Measurements from ENCODE around the gene ABHD4. TPM values are rescaled to one million over a fixed set of nuclear protein-coding genes. Genes with fewer than 3 reads are reported as not detected.

ABHD4 gene
- total and polyA plus RNA-seq, 2 of the 4 experiments (the other 2 are of a cell fraction), result 5.0 to 22.0 TPM

DNA sequence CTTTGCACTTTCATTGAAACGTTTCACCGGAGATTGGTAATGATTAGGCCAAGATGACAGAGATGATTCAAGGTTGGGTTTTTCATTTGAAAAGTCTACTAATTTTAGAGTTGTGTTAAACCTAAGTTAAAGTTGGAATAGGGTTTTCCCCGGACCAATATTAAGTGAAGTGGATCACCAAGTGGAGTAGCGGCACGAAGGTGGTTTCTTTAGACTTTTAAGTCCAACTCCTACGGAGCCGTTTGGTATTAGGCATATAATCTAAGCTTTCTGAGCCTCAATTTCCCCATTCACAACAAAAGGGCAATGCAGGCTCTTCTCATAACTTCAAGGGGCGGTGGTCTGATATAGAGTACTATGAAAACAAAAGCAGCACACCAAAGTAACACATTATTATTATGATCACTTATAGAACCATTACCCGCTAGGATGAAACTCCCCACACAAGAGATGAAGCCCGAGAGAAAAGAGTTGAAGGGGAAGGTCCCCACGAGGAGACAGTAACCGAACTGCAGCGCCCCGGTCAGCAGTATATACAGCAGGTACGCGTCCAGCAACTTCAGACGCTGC lies 9.5 kb upstream of the ABHD4 start:
- POLR2A ChIA-PET (ENCODE audit: unreplicated experiment), result interaction anchor here (0.9 to 1.1 kb wide), 2 partner anchors 10 to 394 kb away, joined by 5 to 6 read pairs; partner anchors contain the start of gene AJUBA

More for the DNA sequence above, 9.5 kb upstream of the ABHD4 start:
- no peaks in the 10 kb centered on the region for H3K9me3 ChIP-seq (ENCODE audit: control insufficient read depth, insufficient read depth, low read length)
- BruUV-seq (replicated peaks), result TSS peak; percentile 79
- peak overlapping the region; percentile 96 for H2AFZ ChIP-seq (replicated peaks; ENCODE audit: low read length, poor library complexity)
- H2BK120ac ChIP-seq (ENCODE audit: low read depth, low read length), result peak overlapping the region; percentile 17; the same call in 1 of the 2 replicates
- CTCF ChIA-PET, result interaction anchor here (1.5 to 2.6 kb wide), 4 partner anchors 8 to 64 kb away, joined by 4 to 14 read pairs (median 8); partner anchors contain the start of gene ABHD4
- peak overlapping the region; percentile 97; the same call in 1 of the 2 replicates for H3K23ac ChIP-seq (ENCODE audit: low read depth, low read length)
- in situ Hi-C loops (cut with MboI; ENCODE audit: low sequenced_read_pairs) (loop anchor here (10.0 kb wide), 1 partner anchor 256 kb away; no protein-coding TSS in a partner anchor), intact Hi-C loops (cut with micrococcal nuclease) (no loop called here), dilution Hi-C loops (cut with HindIII; ENCODE audit: low sequenced_read_pairs, unreplicated experiment) (no loop called here)
- H3K4ac ChIP-seq (ENCODE audit: low read depth, low read length), result peak overlapping the region; percentile 90
- 0 out of 3 replicates have a peak overlapping the region, but pooled peaks have one; percentile 11 for H2BK15ac ChIP-seq (ENCODE audit: low read depth, low read length)
- H3K79me1 ChIP-seq (ENCODE audit: low read depth in 1 of 2, low read length in 2 of 2), result peaks cover 8 to 34% of the 10 kb centered on the region in 2 experiments
- peak overlapping the region; percentile 75 to 95 for H4K8ac ChIP-seq (ENCODE audit: low read depth in 2 of 2, low read length in 2 of 2)
- peak overlapping the region; percentile 97 for H2AK9ac ChIP-seq (replicated peaks; ENCODE audit: low read depth, low read length, poor library complexity)
- peak overlapping the region; percentile 80 for H3K4me2 ChIP-seq (ENCODE audit: low read depth, low read length)
- peaks cover 3% of the 10 kb centered on the region for H3K4me1 ChIP-seq (ENCODE audit: control insufficient read depth, insufficient read depth, low read length)
- peak overlapping the region; percentile 75 for H4K5ac ChIP-seq (ENCODE audit: low read depth, low read length)
- peak overlapping the region; percentile 88 for H3K56ac ChIP-seq (ENCODE audit: extremely low read depth, insufficient read depth, low read length)
- H2BK20ac ChIP-seq (ENCODE audit: low read depth, low read length), result no peak overlapping the region
- H3K9me1 ChIP-seq (ENCODE audit: insufficient read depth, low read length), result peaks cover 3% of the 10 kb centered on the region
- peak overlapping the region; percentile 48 for H2BK5ac ChIP-seq (ENCODE audit: low read depth, low read length, poor library complexity, severe bottlenecking)
- peak overlapping the region; percentile 89 for H2AK5ac ChIP-seq (ENCODE audit: low read depth, low read length)
- peaks cover 10% of the 10 kb centered on the region for H4K20me1 ChIP-seq (ENCODE audit: insufficient read depth, low read length)
- H3K4me3 ChIP-seq (ENCODE audit: insufficient read depth, low read depth, low read length), result peak overlapping the region; percentile 63
- ATAC-seq (ENCODE audit: low read depth) (no peak), DNase-seq (no peak)
- peak overlapping the region; percentile 33 for H3K18ac ChIP-seq (ENCODE audit: low read depth, low read length)
- H3K27ac ChIP-seq (ENCODE audit: insufficient read depth, low read length), result peak overlapping the region; percentile 75
- peak overlapping the region; percentile 89 for H3K9ac ChIP-seq (ENCODE audit: low read depth, low read length)
- peak overlapping the region; percentile 99 for H3K14ac ChIP-seq (replicated peaks; ENCODE audit: low read depth, low read length)
- TF ChIP-seq FOS (IDR thresholded peaks at IDR 0.05; ENCODE audit: low read depth, low read length) (no peak), RAD21 (IDR thresholded peaks at IDR 0.05; ENCODE audit: low read length) (0 out of 2 replicates have a peak, but pooled peaks have one; percentile 1), MXI1 (IDR thresholded peaks at IDR 0.05; ENCODE audit: borderline replicate concordance, low read depth, low read length) (0 out of 2 replicates have a peak, but pooled peaks have one; percentile 56), CTCF (conservative IDR thresholded peaks at IDR 0.05; ENCODE audit: low read depth, low read length) (no peak), RFX5 (IDR thresholded peaks at IDR 0.05; ENCODE audit: low read depth, low read length) (no peak), CHD1 (IDR thresholded peaks at IDR 0.05; ENCODE audit: low read depth, low read length) (peak; percentile 80; the same call in 1 of the 2 replicates), MAZ (IDR thresholded peaks at IDR 0.05; ENCODE audit: borderline replicate concordance, low read depth, low read length) (no peak), POLR2A (IDR thresholded peaks at IDR 0.05; ENCODE audit: low read depth, low read length) (no peak), MAFK (IDR thresholded peaks at IDR 0.05; ENCODE audit: low read depth, low read length) (no peak)
- TF ChIP-seq, protein P1, sequence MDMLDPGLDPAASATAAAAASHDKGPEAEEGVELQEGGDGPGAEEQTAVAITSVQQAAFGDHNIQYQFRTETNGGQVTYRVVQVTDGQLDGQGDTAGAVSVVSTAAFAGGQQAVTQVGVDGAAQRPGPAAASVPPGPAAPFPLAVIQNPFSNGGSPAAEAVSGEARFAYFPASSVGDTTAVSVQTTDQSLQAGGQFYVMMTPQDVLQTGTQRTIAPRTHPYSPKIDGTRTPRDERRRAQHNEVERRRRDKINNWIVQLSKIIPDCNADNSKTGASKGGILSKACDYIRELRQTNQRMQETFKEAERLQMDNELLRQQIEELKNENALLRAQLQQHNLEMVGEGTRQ (IDR thresholded peaks at IDR 0.05; ENCODE audit: low read depth, low read length), result no peak
- peaks cover 4% of the 10 kb centered on the region for H3K36me3 ChIP-seq (ENCODE audit: control insufficient read depth, insufficient read depth, low read length)
- no peaks in the 10 kb centered on the region; the same call in 1 of the 2 replicates for H3K27me3 ChIP-seq (ENCODE audit: control insufficient read depth, insufficient read depth, low read length)
- H4K91ac ChIP-seq (ENCODE audit: insufficient read depth, low read depth, low read length), result peak overlapping the region; percentile 84
- WGBS, 2 experiments (ENCODE audit: extremely low coverage in 2 of 2, insufficient read length in 1 of 2), result 2% methylated on average over 7 of the region's 17 CpGs; no CpG with 5 or more reads in 1 of the 2 experiments
